ENCODE measurements around the gene WFIKKN1. TPM values are rescaled to one million over a fixed set of nuclear protein-coding genes. Genes with fewer than 3 reads are reported as not detected.
A peak's percentile ranks its signal among the peaks of the same experiment; 100 is the strongest.

WFIKKN1 gene
- total RNA-seq, 1 donor from 2014 or later = 0.89 TPM

DNA sequence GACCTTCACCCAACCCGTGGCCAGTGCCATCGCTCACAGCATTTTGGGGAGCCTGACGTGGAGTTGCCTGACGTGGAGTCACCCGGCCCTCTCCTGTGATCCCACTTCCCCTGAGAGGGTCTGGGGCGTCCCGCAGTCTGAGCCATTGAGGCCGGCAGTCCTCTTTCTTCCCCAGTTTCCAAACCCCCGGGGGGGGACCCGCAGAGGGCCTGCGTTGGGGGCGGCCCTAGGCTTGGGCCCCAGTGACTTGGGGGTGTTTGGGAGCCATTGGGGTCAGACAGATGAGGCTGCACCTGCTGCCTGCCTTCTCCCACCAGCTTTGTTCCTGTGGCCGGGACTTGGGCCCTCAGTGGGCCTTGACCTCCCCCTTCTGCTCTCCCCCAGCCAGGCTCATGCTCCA is 38.9 kb downstream of the WFIKKN1 start:
- peaks cover 5% of the 10 kb centered on the region for H3K4me1 ChIP-seq (ENCODE audit: insufficient read depth, low read length)
- DNase-seq (ENCODE audit: low read depth) = no peak
- Mint-ChIP-seq H3K27ac (ENCODE audit: unreplicated experiment) (no peak overlapping the region), H3K36me3 (ENCODE audit: low read depth, unreplicated experiment) (no peaks in the 10 kb centered on the region), H3K27me3 (ENCODE audit: low read depth, unreplicated experiment) (no peaks in the 10 kb centered on the region), H3K4me3 (ENCODE audit: unreplicated experiment) (peak overlapping the region; percentile 82), H3K9me3 (ENCODE audit: unreplicated experiment) (no peaks in the 10 kb centered on the region), H3K4me1 (ENCODE audit: low read depth, unreplicated experiment) (no peaks in the 10 kb centered on the region)
- TF ChIP-seq EZH2 (IDR thresholded peaks at IDR 0.05; ENCODE audit: insufficient read depth, low read length) = no peak
- TF ChIP-seq, protein P1, sequence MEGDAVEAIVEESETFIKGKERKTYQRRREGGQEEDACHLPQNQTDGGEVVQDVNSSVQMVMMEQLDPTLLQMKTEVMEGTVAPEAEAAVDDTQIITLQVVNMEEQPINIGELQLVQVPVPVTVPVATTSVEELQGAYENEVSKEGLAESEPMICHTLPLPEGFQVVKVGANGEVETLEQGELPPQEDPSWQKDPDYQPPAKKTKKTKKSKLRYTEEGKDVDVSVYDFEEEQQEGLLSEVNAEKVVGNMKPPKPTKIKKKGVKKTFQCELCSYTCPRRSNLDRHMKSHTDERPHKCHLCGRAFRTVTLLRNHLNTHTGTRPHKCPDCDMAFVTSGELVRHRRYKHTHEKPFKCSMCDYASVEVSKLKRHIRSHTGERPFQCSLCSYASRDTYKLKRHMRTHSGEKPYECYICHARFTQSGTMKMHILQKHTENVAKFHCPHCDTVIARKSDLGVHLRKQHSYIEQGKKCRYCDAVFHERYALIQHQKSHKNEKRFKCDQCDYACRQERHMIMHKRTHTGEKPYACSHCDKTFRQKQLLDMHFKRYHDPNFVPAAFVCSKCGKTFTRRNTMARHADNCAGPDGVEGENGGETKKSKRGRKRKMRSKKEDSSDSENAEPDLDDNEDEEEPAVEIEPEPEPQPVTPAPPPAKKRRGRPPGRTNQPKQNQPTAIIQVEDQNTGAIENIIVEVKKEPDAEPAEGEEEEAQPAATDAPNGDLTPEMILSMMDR (IDR thresholded peaks at IDR 0.05; ENCODE audit: insufficient read depth, low read depth, low read length) = no peak
- H3K79me2 ChIP-seq (ENCODE audit: insufficient read depth, low read length) = peaks cover 35% of the 10 kb centered on the region
- H4K20me1 ChIP-seq (ENCODE audit: insufficient read depth, low read length) = peaks cover 47% of the 10 kb centered on the region
- H3K27me3 ChIP-seq (ENCODE audit: insufficient read depth, low read length) = no peaks in the 10 kb centered on the region
- no peak overlapping the region for H2AFZ ChIP-seq (ENCODE audit: low read depth, low read length)
- no peak for FAIRE-seq
- no peaks in the 10 kb centered on the region for H3K9me3 ChIP-seq (ENCODE audit: insufficient read depth, low read depth, low read length)
- H3K4me3 ChIP-seq (ENCODE audit: insufficient read depth, low read depth, low read length) = peak overlapping the region; percentile 80
- H3K27ac ChIP-seq (ENCODE audit: low read depth, low read length) = no peak overlapping the region
- H3K4me2 ChIP-seq (ENCODE audit: low read length) = peak overlapping the region; percentile 85
- no peak overlapping the region for H3K9ac ChIP-seq (ENCODE audit: low read length)
- H3K36me3 ChIP-seq (ENCODE audit: insufficient read depth, low read length) = no peaks in the 10 kb centered on the region

DNA sequence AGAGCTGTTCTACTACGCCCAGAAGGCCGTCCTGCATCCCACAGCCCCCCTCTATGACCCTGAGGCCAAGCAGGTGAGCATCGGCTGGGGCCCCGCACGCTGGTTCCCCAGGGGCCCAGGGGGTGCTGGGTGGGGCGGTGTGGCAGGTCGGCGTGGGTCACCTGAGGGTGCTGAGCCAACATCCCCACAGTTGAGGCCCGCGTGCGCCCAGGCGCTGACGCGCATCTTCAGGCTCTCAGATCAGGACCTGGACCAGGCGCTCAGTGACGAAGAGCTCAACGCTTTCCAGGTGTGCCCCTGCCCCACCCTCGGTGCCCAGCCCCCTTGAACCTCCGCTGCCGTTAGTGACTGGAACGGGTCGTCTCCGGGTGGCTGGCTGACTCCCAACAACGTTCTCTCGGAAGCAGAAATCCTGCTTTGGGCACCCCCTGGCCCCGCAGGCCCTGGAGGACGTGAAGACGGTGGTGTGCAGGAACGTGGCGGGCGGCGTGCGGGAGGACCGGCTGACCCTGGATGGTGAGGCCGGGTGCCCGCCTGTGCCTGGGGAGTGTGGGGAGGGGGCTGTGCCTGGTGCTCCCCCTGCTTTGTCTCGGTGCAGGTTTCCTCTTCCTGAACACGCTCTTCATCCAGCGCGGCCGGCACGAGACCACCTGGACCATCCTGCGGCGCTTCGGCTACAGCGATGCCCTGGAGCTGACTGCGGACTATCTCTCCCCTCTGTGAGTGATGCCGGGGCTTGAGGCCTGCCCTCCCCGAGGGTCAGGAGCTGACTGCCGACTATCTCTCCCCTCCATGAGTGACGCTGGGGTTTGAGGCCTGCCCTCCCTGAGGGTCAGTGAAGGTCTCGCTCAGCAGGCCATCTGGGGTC is 39.9 kb downstream of the WFIKKN1 start:
- DNase-seq (ENCODE audit: low read depth) (no peak), FAIRE-seq (no peak)
- Mint-ChIP-seq H3K27me3 (ENCODE audit: low read depth, unreplicated experiment) (no peaks in the 10 kb centered on the region), H3K9me3 (ENCODE audit: unreplicated experiment) (no peaks in the 10 kb centered on the region), H3K36me3 (ENCODE audit: low read depth, unreplicated experiment) (no peaks in the 10 kb centered on the region), H3K4me3 (ENCODE audit: unreplicated experiment) (peak overlapping the region; percentile 66), H3K27ac (ENCODE audit: unreplicated experiment) (no peak overlapping the region), H3K4me1 (ENCODE audit: low read depth, unreplicated experiment) (peaks cover 2% of the 10 kb centered on the region)
- Histone ChIP-seq H3K36me3 (ENCODE audit: insufficient read depth, low read length) (no peaks in the 10 kb centered on the region), H3K27me3 (ENCODE audit: insufficient read depth, low read length) (no peaks in the 10 kb centered on the region), H3K79me2 (ENCODE audit: insufficient read depth, low read length) (peaks cover 35% of the 10 kb centered on the region), H3K27ac (ENCODE audit: low read depth, low read length) (no peak overlapping the region), H3K4me1 (ENCODE audit: insufficient read depth, low read length) (peaks cover 11% of the 10 kb centered on the region), H3K9me3 (ENCODE audit: insufficient read depth, low read depth, low read length) (no peaks in the 10 kb centered on the region), H2AFZ (ENCODE audit: low read depth, low read length) (no peak overlapping the region), H3K4me3 (ENCODE audit: insufficient read depth, low read depth, low read length) (no peak overlapping the region), H3K4me2 (ENCODE audit: low read length) (no peak overlapping the region), H4K20me1 (ENCODE audit: insufficient read depth, low read length) (peaks cover 54% of the 10 kb centered on the region), H3K9ac (ENCODE audit: low read length) (no peak overlapping the region)
- TF ChIP-seq, protein P1 (IDR thresholded peaks at IDR 0.05; ENCODE audit: insufficient read depth, low read depth, low read length) = no peak
- TF ChIP-seq EZH2 (IDR thresholded peaks at IDR 0.05; ENCODE audit: insufficient read depth, low read length) = no peak
